ENCODE results near the gene ZNF277.

The ZNF277 gene
- total RNA-seq, result 31.6 to 43.3 (median 37.3) reads per million in 4 donors

GRCh38 chr7:112206238-112206990, at the start of gene ZNF277, which contains the start of gene DOCK4:
Gene ZNF277 (plus strand): TSS chr7:112206695. CDS start chr7:112206717, 22 bp downstream.
Gene DOCK4 (minus strand): TSS chr7:112206399. CDS start chr7:112206138, 261 bp downstream.
- DNase-seq, result peak; percentile 96 to 100 (median 98)

- DNase-seq, result no peak
Measured at GRCh38 chr7:112157072-112157471, 49.4 kb upstream of the ZNF277 start.

GRCh38 chr7:112159351-112159750, 47.1 kb upstream of the ZNF277 start:
- no peak for DNase-seq

- no peak for DNase-seq
Measured at GRCh38 chr7:112160130-112160770, 46.2 kb upstream of the ZNF277 start.

GRCh38 chr7:112160771-112161150, 45.7 kb upstream of the ZNF277 start:
- DNase-seq, result no peak

- no peak for DNase-seq
Measured at GRCh38 chr7:112161253-112162141, 45.0 kb upstream of the ZNF277 start.

GRCh38 chr7:112162142-112162766, 44.2 kb upstream of the ZNF277 start:
- DNase-seq, result no peak

GRCh38 chr7:112162784-112163506, 43.5 kb upstream of the ZNF277 start:
- DNase-seq, result no peak

GRCh38 chr7:112167147-112167546, 39.3 kb upstream of the ZNF277 start:
- DNase-seq, result no peak

- DNase-seq, result no peak
Measured at GRCh38 chr7:112168915-112169314, 37.6 kb upstream of the ZNF277 start.

GRCh38 chr7:112171673-112172072, 34.8 kb upstream of the ZNF277 start:
- no peak for DNase-seq

- no peak for DNase-seq
Measured at GRCh38 chr7:112172870-112173567, 33.5 kb upstream of the ZNF277 start.

GRCh38 chr7:112173568-112173905, 33.0 kb upstream of the ZNF277 start:
- no peak for DNase-seq

- DNase-seq, result no peak
Measured at GRCh38 chr7:112174192-112174591, 32.3 kb upstream of the ZNF277 start.

- DNase-seq, result no peak
Measured at GRCh38 chr7:112176241-112176640, 30.3 kb upstream of the ZNF277 start.

- DNase-seq, result no peak
Measured at GRCh38 chr7:112176693-112177415, 29.6 kb upstream of the ZNF277 start.

- no peak for DNase-seq
Measured at GRCh38 chr7:112180223-112180622, 26.3 kb upstream of the ZNF277 start.

GRCh38 chr7:112182749-112183148, 23.7 kb upstream of the ZNF277 start:
- no peak for DNase-seq

GRCh38 chr7:112183266-112183665, 23.2 kb upstream of the ZNF277 start:
- no peak for DNase-seq

- DNase-seq, result no peak
Measured at GRCh38 chr7:112184455-112184854, 22.0 kb upstream of the ZNF277 start.
